Sigmoid colon (tissue), 7 donors: ENCODE results near the gene POLK. TPM values are rescaled to one million over a fixed set of nuclear protein-coding genes. Genes with fewer than 3 reads are reported as not detected.
"Not testable (repeated sequence)": the region's sequence is repeated elsewhere in the genome, so short reads cannot be mapped to it uniquely, and the experiment has no call there.

Experiments used
- DNase-seq: peaks from one replicate; pipeline ENCODE4 v3.0.0-alpha.2; 2019
- H3K27ac ChIP-seq, 4 donors: fragments of 200-600 bp; sonication (generic); one replicate each; pipeline ENCODE4 v1.5.1; 2016 to 2019; ENCODE audit warnings: mild to moderate bottlenecking in 1 of 4
- H3K27me3 ChIP-seq, 3 donors: fragments of 200-600 bp; sonication (generic); one replicate each; pipeline ENCODE4 v1.5.1; 2019; ENCODE audit warnings: mild to moderate bottlenecking in 1 of 3
- H3K36me3 ChIP-seq, 4 donors: fragments of 200-600 bp; sonication (generic); one replicate each; pipeline ENCODE4 v1.5.1; 2016 to 2019
- H3K4me1 ChIP-seq, 4 donors: fragments of 200-600 bp; sonication (generic); one replicate each; pipeline ENCODE4 v1.5.1; 2017 to 2019
- H3K4me3 ChIP-seq, 4 donors: fragments of 200-600 bp; sonication (generic); one replicate each; pipeline ENCODE4 v1.5.1; 2017 to 2019; ENCODE audit warnings: mild to moderate bottlenecking in 2 of 4, moderate library complexity in 1 of 4
- H3K9me3 ChIP-seq, 4 donors: fragments of 200-600 bp in 3 of 4; sonication (generic) in 3 of 4; one replicate each; pipeline versions ENCODE4 v1.5.1 to v1.6.1; 2013 to 2019
- CTCF ChIP-seq, 4 experiments: fragments of 450-650 bp in 3 of 4; fragments of 200-600 bp in 1 of 4; IDR thresholded peaks; one replicate each; pipeline ENCODE4 v1.5.1; 2016 to 2019; ENCODE audit warnings: antibody characterized with exemption in 4 of 4, mild to moderate bottlenecking in 3 of 4, moderate library complexity in 2 of 4
- EP300 ChIP-seq, 4 donors: sonication (generic); formaldehyde crosslinking; IDR thresholded peaks; one replicate each; pipeline ENCODE4 v1.6.1; 2017; ENCODE audit warnings: antibody characterized with exemption in 4 of 4
- POLR2A ChIP-seq, 2 donors: fragments of 450-650 bp; IDR thresholded peaks; one replicate each; pipeline ENCODE4 v1.6.1; 2016; ENCODE audit warnings: antibody characterized with exemption in 2 of 2, mild to moderate bottlenecking in 2 of 2, moderate library complexity in 2 of 2
- POLR2AphosphoS5 ChIP-seq, 4 donors: sonication (generic); formaldehyde crosslinking; IDR thresholded peaks; one replicate each; pipeline ENCODE4 v1.6.1; 2017; ENCODE audit warnings: antibody characterized with exemption in 4 of 4
- WGBS, 2 donors: extraction: QIAGEN DNeasy Blood & Tissue Kit; methylation state at CpG; one replicate each; pipeline ENCODE4 v1.1.7; 2013; 5-methylcytosine and 5-hydroxymethylcytosine counted together
- intact Hi-C: fragments of 100-400 bp; cut with DNase I; formaldehyde crosslinking; loops from one replicate; pipeline ENCODE4 v1.15.1; 2023
- polyA plus RNA-seq, 3 donors: library from polyadenylated mRNA; stranded (reverse); fragments of 200-250 nt; gene quantifications; one replicate each; pipeline ENCODE4 v1.2.3, GENCODE V29; 2013
- total RNA-seq, 4 donors: library from RNA; depleted of rRNA; stranded (reverse); fragments of >200 nt; gene quantifications; one replicate each; pipeline ENCODE4 v1.1.0, GENCODE V29; 2016
- donor health status: healthy with polysubstance abuse.
- donor health status: Bipolar disorder and iron deficiency.
- donor health status: healthy.

Gene POLK
- total and polyA plus RNA-seq, 7 donors: 3.9 to 48.5 (median 35.2) TPM

DNA sequence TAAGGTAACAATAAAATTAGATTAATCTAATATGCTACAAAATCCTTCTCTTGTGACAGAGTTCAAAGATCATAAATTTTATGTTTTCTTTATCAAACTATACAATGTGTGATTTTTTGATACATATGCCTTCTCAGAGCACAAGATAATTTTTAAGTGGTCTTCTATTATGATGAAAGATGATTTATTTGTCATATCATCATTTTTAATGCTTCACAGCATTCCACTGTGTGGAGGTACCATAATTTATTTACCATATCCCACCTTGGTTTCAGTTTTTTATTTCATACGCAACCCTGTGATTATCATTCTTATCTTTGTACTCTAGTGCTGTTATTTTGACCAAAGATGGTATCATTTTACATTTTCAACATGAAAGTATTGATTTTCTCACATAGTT is 41.7 kb downstream of the POLK start:
- no peak overlapping the region for H3K27ac ChIP-seq
- peaks cover 0 to 38% (median 14%) of the 10 kb centered on the region in 4 donors for H3K36me3 ChIP-seq
- DNase-seq: no peak
- no peak overlapping the region for H3K4me3 ChIP-seq
- TF ChIP-seq POLR2A (IDR thresholded peaks at IDR 0.05) (no peak), POLR2AphosphoS5 (IDR thresholded peaks at IDR 0.05) (no peak), CTCF (IDR thresholded peaks at IDR 0.05) (no peak), EP300 (IDR thresholded peaks at IDR 0.05) (no peak)
- no peaks in the 10 kb centered on the region for H3K27me3 ChIP-seq
- H3K9me3 ChIP-seq: no peaks in the 10 kb centered on the region
- 93 to 97% methylated on average over 1 of the region's 1 CpG for WGBS, 2 donors
- no peaks in the 10 kb centered on the region for H3K4me1 ChIP-seq
- intact Hi-C loops: no loop called here

- no peak for DNase-seq
- H3K36me3 ChIP-seq: peaks cover 0 to 27% (median 5%) of the 10 kb centered on the region in 4 donors
- no peaks in the 10 kb centered on the region for H3K9me3 ChIP-seq
- intact Hi-C loops: no loop called here
- no peaks in the 10 kb centered on the region for H3K4me1 ChIP-seq
- TF ChIP-seq POLR2AphosphoS5 (IDR thresholded peaks at IDR 0.05): no peak
- TF ChIP-seq EP300 (IDR thresholded peaks at IDR 0.05): no peak
- no peak for TF ChIP-seq CTCF (IDR thresholded peaks at IDR 0.05)
- no peak for TF ChIP-seq POLR2A (IDR thresholded peaks at IDR 0.05)
- no peaks in the 10 kb centered on the region for H3K27me3 ChIP-seq
- H3K4me3 ChIP-seq: no peak overlapping the region
- 93 to 97% methylated on average over 1 of the region's 1 CpG for WGBS, 2 donors
- no peak overlapping the region for H3K27ac ChIP-seq
Measured at GRCh38 chr5:75558221-75558620, 46.5 kb downstream of the POLK start.

- Histone ChIP-seq H3K36me3 (peaks cover 0 to 18% (median 2%) of the 10 kb centered on the region in 4 donors), H3K4me3 (no peak overlapping the region), H3K27ac (peak overlapping the region in 2 of 4 donors; percentile 6 to 10), H3K27me3 (no peaks in the 10 kb centered on the region), H3K9me3 (no peaks in the 10 kb centered on the region), H3K4me1 (no peaks in the 10 kb centered on the region)
- WGBS, 2 donors: 48 to 63% methylated on average over 4 of the region's 4 CpGs
- TF ChIP-seq POLR2A (IDR thresholded peaks at IDR 0.05) (no peak), POLR2AphosphoS5 (IDR thresholded peaks at IDR 0.05) (peak in 1 of 4 donors; percentile 24)
- intact Hi-C loops: no loop called here
- no peak for DNase-seq
Measured at GRCh38 chr5:75558981-75559632, 47.4 kb downstream of the POLK start.

DNA sequence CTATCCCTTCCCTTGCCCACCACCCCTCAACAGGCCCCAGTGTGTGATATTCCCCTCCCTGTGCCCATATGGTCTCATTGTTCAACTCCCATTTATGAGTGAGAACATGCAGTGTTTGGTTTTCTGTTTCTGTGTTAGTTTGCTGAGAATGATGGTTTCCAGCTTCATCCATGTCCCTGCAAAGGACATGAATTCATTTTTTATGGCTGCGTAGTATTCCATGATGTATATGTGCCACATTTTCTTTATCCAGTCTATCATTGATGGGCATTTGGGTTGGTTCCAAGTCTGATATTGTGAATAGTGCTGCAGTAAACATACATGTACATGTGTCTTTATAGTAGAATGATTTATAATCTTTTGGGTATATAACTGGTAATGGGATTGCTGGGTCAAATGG is 49.0 kb downstream of the POLK start:
- H3K4me1 ChIP-seq, H3K27me3 ChIP-seq, H3K4me3 ChIP-seq, H3K27ac ChIP-seq, intact Hi-C loops, H3K9me3 ChIP-seq, DNase-seq: not testable (repeated sequence)
- peaks cover 0 to 11% (median 2%) of the 10 kb centered on the region in 4 donors for H3K36me3 ChIP-seq
- WGBS, 2 donors: 97 to 100% methylated on average over 1 of the region's 1 CpG

DNA sequence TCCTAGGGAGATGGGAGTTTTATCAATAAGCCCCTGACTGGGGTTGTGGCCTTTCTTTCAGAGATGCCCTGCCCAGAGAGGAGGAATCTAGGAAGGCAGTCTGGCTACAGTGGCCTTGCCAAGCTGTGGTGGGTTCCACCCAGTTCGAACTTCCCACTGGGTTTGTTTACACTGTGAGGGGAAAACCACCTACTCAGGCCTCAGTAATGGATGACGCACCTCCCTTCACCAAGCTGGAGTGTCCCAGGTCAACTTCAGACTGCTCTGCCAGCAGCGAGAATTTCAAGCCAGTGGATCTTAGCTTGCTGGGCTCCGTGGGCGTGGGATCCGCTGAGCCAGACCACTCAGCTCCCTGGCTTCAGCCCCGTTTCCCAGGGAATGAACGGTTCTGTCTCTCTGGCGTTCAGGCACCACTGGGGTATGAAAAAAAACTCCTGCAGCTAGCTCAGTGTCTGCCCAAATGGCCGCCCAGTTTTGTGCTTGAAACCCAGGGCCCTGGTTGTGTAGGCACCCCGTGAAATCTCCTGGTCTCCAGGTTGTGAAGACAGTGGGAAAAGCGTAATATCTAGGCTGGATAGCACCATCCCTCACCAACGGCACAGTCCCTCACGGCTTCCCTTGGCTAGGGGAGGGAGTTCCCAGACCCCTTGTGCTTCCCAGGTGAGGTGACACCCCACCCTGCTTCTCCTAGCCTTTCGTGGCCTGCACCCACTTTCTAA is 54.5 kb downstream of the POLK start:
- H3K4me3 ChIP-seq, H3K9me3 ChIP-seq, H3K36me3 ChIP-seq, H3K27me3 ChIP-seq: not testable (repeated sequence)
- H3K27ac ChIP-seq: peak overlapping the region; percentile 57 to 75 (median 68)
- peaks cover 0 to 28% (median 25%) of the 10 kb centered on the region in 4 donors for H3K4me1 ChIP-seq
- peak; percentile 51 for DNase-seq
- intact Hi-C loops: loop anchor here (5.0 kb wide), 1 partner anchor 54 kb away; the partner anchor contains the start of genes CERT1 and POLK
- 89 to 95% methylated on average over 15 of the region's 15 CpGs for WGBS, 2 donors

GRCh38 chr5:75566710-75567309 is 55.1 kb downstream of the POLK start:
- no peak overlapping the region for H3K4me3 ChIP-seq
- peaks cover 0 to 30% (median 25%) of the 10 kb centered on the region in 4 donors for H3K4me1 ChIP-seq
- WGBS, 2 donors: 62 to 83% methylated on average over 6 of the region's 6 CpGs
- peak overlapping the region; percentile 57 to 75 (median 68) for H3K27ac ChIP-seq
- intact Hi-C loops: loop anchor here (5.0 kb wide), 1 partner anchor 55 kb away; the partner anchor contains the start of genes CERT1 and POLK
- H3K36me3 ChIP-seq: peaks cover 0 to 6% (median 0%) of the 10 kb centered on the region in 4 donors
- DNase-seq: no peak
- H3K27me3 ChIP-seq: no peaks in the 10 kb centered on the region
- H3K9me3 ChIP-seq: no peaks in the 10 kb centered on the region
- no peak for TF ChIP-seq EP300 (IDR thresholded peaks at IDR 0.05)
- peak in 3 of 4 donors; percentile 70 to 79 (median 76) for TF ChIP-seq POLR2AphosphoS5 (IDR thresholded peaks at IDR 0.05)
